H9 (cell line): ENCODE results near the gene CDH26. TPM values are rescaled to one million over a fixed set of nuclear protein-coding genes. Genes with fewer than 3 reads are reported as not detected.

ENCODE experiments used
- DNase-seq: peaks from one replicate; pipeline ENCODE4 v3.0.0-alpha.2; 2017
- H2AFZ ChIP-seq: one replicate; pipeline ENCODE4 v1.6.1; 2013; ENCODE audit warnings: mild to moderate bottlenecking, low read length, control low read depth, moderate library complexity
- H2AK5ac ChIP-seq: 2 replicates; pipeline ENCODE4 v1.6.1; 2013; ENCODE audit warnings: low read length, control low read depth, mixed read lengths; ENCODE audit not compliant: insufficient read length
- H2BK120ac ChIP-seq: one replicate; pipeline ENCODE4 v1.6.1; 2013; ENCODE audit warnings: low read depth, mild to moderate bottlenecking, low read length, control low read depth, inconsistent platforms; ENCODE audit not compliant: poor library complexity, severe bottlenecking
- H2BK12ac ChIP-seq: 2 replicates; pipeline ENCODE4 v1.6.1; 2013; ENCODE audit warnings: low read length, control low read depth, mixed read lengths, low read depth; ENCODE audit not compliant: insufficient read length
- H2BK15ac ChIP-seq: 2 replicates; pipeline ENCODE4 v1.6.1; 2013; ENCODE audit warnings: low read depth, low read length, control low read depth
- H2BK20ac ChIP-seq: one replicate; pipeline ENCODE4 v1.6.1; 2013; ENCODE audit warnings: low read depth, mild to moderate bottlenecking, low read length, control low read depth, inconsistent platforms; ENCODE audit not compliant: poor library complexity, severe bottlenecking
- H2BK5ac ChIP-seq: 2 replicates; pipeline ENCODE4 v1.6.1; 2013; ENCODE audit warnings: low read length, control low read depth, mixed read lengths; ENCODE audit not compliant: insufficient read length
- H3K14ac ChIP-seq: 2 replicates; pipeline ENCODE4 v1.6.1; 2013; ENCODE audit warnings: low read length, control low read depth; ENCODE audit not compliant: insufficient read depth
- H3K18ac ChIP-seq: 2 replicates; pipeline ENCODE4 v1.6.1; 2013; ENCODE audit warnings: low read depth, mild to moderate bottlenecking, mixed read lengths, low read length, control low read depth; ENCODE audit not compliant: insufficient read length
- H3K23ac ChIP-seq: 2 replicates; pipeline ENCODE4 v1.6.1; 2013; ENCODE audit warnings: low read length, control low read depth, mixed read lengths, low read depth; ENCODE audit not compliant: insufficient read length
- H3K23me2 ChIP-seq: 2 replicates; pipeline ENCODE4 v1.6.1; 2013; ENCODE audit warnings: low read depth, mild to moderate bottlenecking, mixed read lengths, low read length, control low read depth; ENCODE audit not compliant: insufficient read length, poor library complexity, severe bottlenecking
- H3K27ac ChIP-seq: 2 replicates; pipeline ENCODE4 v1.5.1; 2013; ENCODE audit warnings: low read length, control low read depth, mixed read lengths, low read depth; ENCODE audit not compliant: insufficient read length
- H3K27me3 ChIP-seq: 2 replicates; pipeline ENCODE4 v1.6.1; 2013; ENCODE audit warnings: low read length, control low read depth, inconsistent platforms; ENCODE audit not compliant: insufficient read depth
- H3K4ac ChIP-seq: 2 replicates; pipeline ENCODE4 v1.6.1; 2013; ENCODE audit warnings: low read depth, mild to moderate bottlenecking, control low read depth, inconsistent platforms, low read length, moderate library complexity
- H3K4me1 ChIP-seq: 2 replicates; pipeline ENCODE4 v1.6.1; 2013; ENCODE audit warnings: low read length, control low read depth, inconsistent platforms; ENCODE audit not compliant: insufficient read depth
- H3K4me2 ChIP-seq: 2 replicates; pipeline ENCODE4 v1.6.1; 2013; ENCODE audit warnings: low read length, control low read depth, mixed read lengths; ENCODE audit not compliant: insufficient read length, insufficient read depth
- H3K56ac ChIP-seq: 2 replicates; pipeline ENCODE4 v1.6.1; 2013; ENCODE audit warnings: low read depth, mild to moderate bottlenecking, mixed read lengths, low read length, control low read depth; ENCODE audit not compliant: insufficient read length
- H3K79me1 ChIP-seq: 2 replicates; pipeline ENCODE4 v1.6.1; 2013; ENCODE audit warnings: low read depth, mild to moderate bottlenecking, moderate library complexity, low read length, control low read depth, inconsistent platforms; ENCODE audit not compliant: insufficient read depth, poor library complexity, severe bottlenecking
- H3K79me2 ChIP-seq: 2 replicates; pipeline ENCODE4 v1.6.1; 2013; ENCODE audit warnings: low read length, control low read depth, inconsistent platforms; ENCODE audit not compliant: insufficient read depth
- H3K9ac ChIP-seq: 2 replicates; pipeline ENCODE4 v1.6.1; 2013; ENCODE audit warnings: low read length, control low read depth, mixed read lengths; ENCODE audit not compliant: insufficient read length; ENCODE audit errors: extremely low read depth
- H3K9me3 ChIP-seq: one replicate; pipeline ENCODE4 v1.6.1; 2013; ENCODE audit warnings: low read depth, low read length, inconsistent platforms; ENCODE audit not compliant: control insufficient read depth
- H3T11ph ChIP-seq: one replicate; pipeline ENCODE4 v1.6.1; 2013; ENCODE audit warnings: mild to moderate bottlenecking, low read length, control low read depth, inconsistent platforms
- H4K20me1 ChIP-seq: one replicate; pipeline ENCODE4 v1.6.1; 2013; ENCODE audit not compliant: control insufficient read depth, insufficient read length, insufficient read depth
- H4K5ac ChIP-seq: 2 replicates; pipeline ENCODE4 v1.6.1; 2013; ENCODE audit warnings: low read depth, mild to moderate bottlenecking, mixed read lengths, low read length, control low read depth; ENCODE audit not compliant: insufficient read length
- H4K8ac ChIP-seq: replicated peaks from 2 replicates; pipeline ENCODE4 v1.6.1; 2013; ENCODE audit warnings: low read length, control low read depth, mixed read lengths, low read depth; ENCODE audit not compliant: insufficient read length
- H4K91ac ChIP-seq: 2 replicates; pipeline ENCODE4 v1.6.1; 2013; ENCODE audit warnings: low read depth, mild to moderate bottlenecking, moderate library complexity, mixed read lengths, low read length, control low read depth; ENCODE audit not compliant: insufficient read length
- H3K27ac Mint-ChIP-seq, 3 experiments: 2 replicates in 2 of 3; 3 replicates in 1 of 3; pipeline ENCODE4 v1.8.0; 2020 to 2021; ENCODE audit warnings: mixed read lengths in 3 of 3, mild to moderate bottlenecking in 1 of 3, moderate library complexity in 1 of 3
- H3K27me3 Mint-ChIP-seq: 2 replicates; pipeline ENCODE4 v1.8.0; 2021; ENCODE audit warnings: low read depth, mild to moderate bottlenecking, moderate library complexity, mixed read lengths
- H3K36me3 Mint-ChIP-seq, 3 experiments: 2 replicates in 2 of 3; 3 replicates in 1 of 3; pipeline ENCODE4 v1.8.0; 2020 to 2021; ENCODE audit warnings: low read depth in 3 of 3, mixed read lengths in 3 of 3; ENCODE audit not compliant: insufficient read depth in 1 of 3
- H3K4me1 Mint-ChIP-seq, 2 experiments: 2 replicates each; pipeline ENCODE4 v1.8.0; 2020; ENCODE audit warnings: mixed read lengths in 2 of 2
- H3K4me3 Mint-ChIP-seq, 2 experiments: 2 replicates in 1 of 2; 3 replicates in 1 of 2; pipeline ENCODE4 v1.8.0; 2020 to 2021; ENCODE audit warnings: mild to moderate bottlenecking in 2 of 2, mixed read lengths in 2 of 2, moderate library complexity in 1 of 2
- H3K9me3 Mint-ChIP-seq, 2 experiments: 2 replicates in 1 of 2; 3 replicates in 1 of 2; pipeline ENCODE4 v1.8.0; 2020; ENCODE audit warnings: mild to moderate bottlenecking in 2 of 2, mixed read lengths in 2 of 2, moderate library complexity in 1 of 2
- WGBS: extraction: QIAGEN DNeasy Blood & Tissue Kit; methylation state at CpG from one replicate; pipeline ENCODE4 v1.1.7; 2013; ENCODE audit warnings: missing lambda C conversion rate, low lambda C conversion rate, mixed read lengths; ENCODE audit not compliant: insufficient read length; ENCODE audit errors: extremely low coverage; 5-methylcytosine and 5-hydroxymethylcytosine counted together
- total RNA-seq: library from RNA; stranded (reverse); gene quantifications from 2 replicates; pipeline ENCODE4 v1.2.1, GENCODE V29; 2021
- TF ChIP-seq, protein P1 (sequence below): fragments of 200-600 bp; sonication (generic); conservative IDR thresholded peaks from 3 replicates; pipeline ENCODE4 v1.8.0; 2021; ENCODE audit warnings: antibody characterized with exemption, mild to moderate bottlenecking

The CDH26 gene
- total RNA-seq, 1 experiment from 2014 or later, result 0.79 TPM

DNA sequence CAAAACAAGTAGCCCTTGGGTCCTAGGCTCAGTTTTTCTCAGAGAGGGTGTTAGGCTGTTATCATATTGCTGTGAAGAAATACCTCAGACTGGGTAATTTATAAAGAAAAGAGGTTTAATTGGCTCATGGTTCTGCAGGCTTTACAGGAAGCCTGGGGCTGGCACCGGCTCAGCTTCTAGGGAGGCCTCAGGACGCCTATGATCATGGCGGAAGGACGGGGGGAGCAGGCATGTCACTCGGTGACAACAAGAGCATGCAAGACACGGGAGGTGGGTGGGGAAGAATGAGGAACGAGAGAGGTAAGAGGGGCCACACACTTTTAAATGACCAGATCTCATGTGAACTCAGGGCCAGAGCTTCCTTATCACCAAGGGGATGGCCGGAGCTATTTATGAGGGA lies 26.9 kb downstream of the CDH26 start:
- H3K9ac ChIP-seq, result no peak overlapping the region
- TF ChIP-seq, protein P1, sequence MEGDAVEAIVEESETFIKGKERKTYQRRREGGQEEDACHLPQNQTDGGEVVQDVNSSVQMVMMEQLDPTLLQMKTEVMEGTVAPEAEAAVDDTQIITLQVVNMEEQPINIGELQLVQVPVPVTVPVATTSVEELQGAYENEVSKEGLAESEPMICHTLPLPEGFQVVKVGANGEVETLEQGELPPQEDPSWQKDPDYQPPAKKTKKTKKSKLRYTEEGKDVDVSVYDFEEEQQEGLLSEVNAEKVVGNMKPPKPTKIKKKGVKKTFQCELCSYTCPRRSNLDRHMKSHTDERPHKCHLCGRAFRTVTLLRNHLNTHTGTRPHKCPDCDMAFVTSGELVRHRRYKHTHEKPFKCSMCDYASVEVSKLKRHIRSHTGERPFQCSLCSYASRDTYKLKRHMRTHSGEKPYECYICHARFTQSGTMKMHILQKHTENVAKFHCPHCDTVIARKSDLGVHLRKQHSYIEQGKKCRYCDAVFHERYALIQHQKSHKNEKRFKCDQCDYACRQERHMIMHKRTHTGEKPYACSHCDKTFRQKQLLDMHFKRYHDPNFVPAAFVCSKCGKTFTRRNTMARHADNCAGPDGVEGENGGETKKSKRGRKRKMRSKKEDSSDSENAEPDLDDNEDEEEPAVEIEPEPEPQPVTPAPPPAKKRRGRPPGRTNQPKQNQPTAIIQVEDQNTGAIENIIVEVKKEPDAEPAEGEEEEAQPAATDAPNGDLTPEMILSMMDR, result no peak
- H2BK5ac ChIP-seq, result no peak overlapping the region
- H4K5ac ChIP-seq, result no peak overlapping the region
- H3K18ac ChIP-seq, result no peak overlapping the region
- no peak overlapping the region for H3K14ac ChIP-seq
- H3K4me2 ChIP-seq, result no peak overlapping the region
- H3K9me3 Mint-ChIP-seq, result no peaks in the 10 kb centered on the region
- H3K36me3 Mint-ChIP-seq, result peaks cover 0 to 2% (median 0%) of the 10 kb centered on the region in 3 experiments; a peak in 2 of 7 replicates
- no peak overlapping the region for H2AFZ ChIP-seq
- no peak for DNase-seq
- H2BK15ac ChIP-seq, result no peak overlapping the region
- no peaks in the 10 kb centered on the region for H3K27me3 Mint-ChIP-seq
- no peaks in the 10 kb centered on the region; the same call in 1 of the 2 replicates for H3K27me3 ChIP-seq
- H3K23me2 ChIP-seq, result no peaks in the 10 kb centered on the region
- no peak overlapping the region for H4K91ac ChIP-seq
- H3K9me3 ChIP-seq, result no peaks in the 10 kb centered on the region
- no peak overlapping the region for H3K4ac ChIP-seq
- no peak overlapping the region for H3K23ac ChIP-seq
- H3K4me1 Mint-ChIP-seq, result peaks cover 15 to 18% of the 10 kb centered on the region in 2 experiments
- H3K27ac ChIP-seq, result no peak overlapping the region
- H2AK5ac ChIP-seq, result no peak overlapping the region
- H2BK12ac ChIP-seq, result no peak overlapping the region
- H2BK120ac ChIP-seq, result no peak overlapping the region
- no peak overlapping the region for H2BK20ac ChIP-seq
- H3T11ph ChIP-seq, result no peak overlapping the region
- no peak overlapping the region for H3K56ac ChIP-seq
- H3K4me1 ChIP-seq, result no peaks in the 10 kb centered on the region
- no peaks in the 10 kb centered on the region for H3K79me1 ChIP-seq
- no peak overlapping the region for H3K27ac Mint-ChIP-seq
- no peaks in the 10 kb centered on the region for H3K79me2 ChIP-seq
- H4K20me1 ChIP-seq, result no peaks in the 10 kb centered on the region
- no peak overlapping the region for H4K8ac ChIP-seq
- WGBS, result no CpG with 5 or more reads among the region's 8 CpGs
- H3K4me3 Mint-ChIP-seq, result no peak overlapping the region
